GM12864 (cell line): Measurements from ENCODE around the gene SETD5.

Source experiments
- DNase-seq: peaks from one replicate; pipeline ENCODE4 v3.0.0-alpha.2; 2011; ENCODE audit warnings: low read depth
- H3K4me3 ChIP-seq: 2 replicates; pipeline ENCODE4 v1.5.1; 2011; ENCODE audit warnings: mild to moderate bottlenecking, low read depth, low read length, control low read depth
- TF ChIP-seq, protein P1 (sequence below): IDR thresholded peaks from 2 replicates; pipeline ENCODE4 v1.5.1; 2011; ENCODE audit warnings: low read depth, mild to moderate bottlenecking, moderate library complexity, low read length, control low read depth, inconsistent platforms; ENCODE audit errors: missing control alignments

The SETD5 gene

DNA sequence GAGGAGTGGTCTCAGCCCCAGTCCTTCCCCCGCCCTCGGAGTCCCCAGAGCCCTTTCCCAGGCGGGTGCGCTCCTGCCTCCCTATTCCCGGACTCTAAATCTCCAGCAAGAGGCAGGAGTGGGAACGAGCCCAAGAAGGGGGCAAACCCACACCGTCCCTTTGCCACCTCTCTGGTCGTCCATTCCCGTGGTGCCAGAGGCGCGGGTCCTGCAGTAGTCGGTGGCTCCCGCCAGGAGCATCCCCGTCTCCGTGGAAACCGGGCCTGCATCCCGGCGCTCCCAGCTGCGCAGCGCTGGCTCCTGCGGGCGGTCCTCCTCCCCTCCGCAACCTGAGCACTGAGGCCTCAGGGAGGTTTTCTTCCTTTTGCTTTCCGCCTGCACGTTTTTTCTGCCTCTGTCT, 111.4 kb downstream of the SETD5 start:
- no peak overlapping the region for H3K4me3 ChIP-seq
- TF ChIP-seq, protein P1, sequence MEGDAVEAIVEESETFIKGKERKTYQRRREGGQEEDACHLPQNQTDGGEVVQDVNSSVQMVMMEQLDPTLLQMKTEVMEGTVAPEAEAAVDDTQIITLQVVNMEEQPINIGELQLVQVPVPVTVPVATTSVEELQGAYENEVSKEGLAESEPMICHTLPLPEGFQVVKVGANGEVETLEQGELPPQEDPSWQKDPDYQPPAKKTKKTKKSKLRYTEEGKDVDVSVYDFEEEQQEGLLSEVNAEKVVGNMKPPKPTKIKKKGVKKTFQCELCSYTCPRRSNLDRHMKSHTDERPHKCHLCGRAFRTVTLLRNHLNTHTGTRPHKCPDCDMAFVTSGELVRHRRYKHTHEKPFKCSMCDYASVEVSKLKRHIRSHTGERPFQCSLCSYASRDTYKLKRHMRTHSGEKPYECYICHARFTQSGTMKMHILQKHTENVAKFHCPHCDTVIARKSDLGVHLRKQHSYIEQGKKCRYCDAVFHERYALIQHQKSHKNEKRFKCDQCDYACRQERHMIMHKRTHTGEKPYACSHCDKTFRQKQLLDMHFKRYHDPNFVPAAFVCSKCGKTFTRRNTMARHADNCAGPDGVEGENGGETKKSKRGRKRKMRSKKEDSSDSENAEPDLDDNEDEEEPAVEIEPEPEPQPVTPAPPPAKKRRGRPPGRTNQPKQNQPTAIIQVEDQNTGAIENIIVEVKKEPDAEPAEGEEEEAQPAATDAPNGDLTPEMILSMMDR, result no peak
- DNase-seq, result no peak

DNA sequence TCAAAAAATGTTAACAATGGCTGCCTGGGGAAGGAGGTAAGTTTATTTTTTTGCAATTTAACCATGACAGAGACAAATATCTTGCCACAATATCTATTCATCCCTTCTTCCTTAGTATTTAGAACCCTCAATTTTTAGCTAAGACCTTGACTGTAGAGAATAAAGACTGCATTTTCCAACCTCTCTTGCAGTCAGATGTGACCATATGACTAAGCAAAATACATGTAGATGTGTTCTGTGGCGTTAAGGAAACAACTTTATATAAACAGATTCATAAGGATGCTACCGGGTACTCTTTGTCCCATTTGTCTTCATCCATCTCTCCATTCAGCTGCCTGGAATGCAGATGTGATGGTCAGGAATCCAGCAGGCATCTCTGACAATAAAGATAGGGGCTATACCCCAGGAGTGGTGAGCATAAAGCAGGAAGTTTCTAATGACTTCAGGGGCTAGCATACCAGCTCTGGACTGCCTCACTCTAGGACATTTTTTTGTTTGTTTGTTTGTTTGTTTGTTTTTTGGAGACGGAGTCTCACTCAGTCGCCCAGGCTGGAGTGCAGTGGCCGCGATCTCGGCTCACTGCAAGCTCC, 115.1 kb downstream of the SETD5 start:
- TF ChIP-seq, protein P1, result no peak
- no peak overlapping the region for H3K4me3 ChIP-seq
- no peak for DNase-seq

DNA sequence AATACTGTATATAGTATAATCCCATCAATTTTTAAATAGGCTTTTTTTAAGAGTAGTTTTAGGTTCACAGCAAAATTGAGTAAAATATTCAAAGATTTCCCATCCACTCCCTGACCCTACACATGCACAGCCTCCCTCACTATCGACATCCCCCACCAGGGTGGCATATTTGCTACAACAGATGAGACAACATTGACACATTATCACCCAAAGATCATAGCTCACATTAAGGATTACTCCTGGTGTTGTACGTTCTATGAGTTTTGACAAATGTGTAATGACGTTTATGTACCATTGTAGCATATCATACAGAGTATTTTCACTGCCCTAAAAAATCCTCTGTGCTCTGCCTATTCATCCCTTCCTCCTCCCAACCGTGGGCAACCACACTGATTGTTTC, 116.9 kb downstream of the SETD5 start:
- DNase-seq, result no peak
- TF ChIP-seq, protein P1, result no peak
- H3K4me3 ChIP-seq, result no peak overlapping the region

DNA sequence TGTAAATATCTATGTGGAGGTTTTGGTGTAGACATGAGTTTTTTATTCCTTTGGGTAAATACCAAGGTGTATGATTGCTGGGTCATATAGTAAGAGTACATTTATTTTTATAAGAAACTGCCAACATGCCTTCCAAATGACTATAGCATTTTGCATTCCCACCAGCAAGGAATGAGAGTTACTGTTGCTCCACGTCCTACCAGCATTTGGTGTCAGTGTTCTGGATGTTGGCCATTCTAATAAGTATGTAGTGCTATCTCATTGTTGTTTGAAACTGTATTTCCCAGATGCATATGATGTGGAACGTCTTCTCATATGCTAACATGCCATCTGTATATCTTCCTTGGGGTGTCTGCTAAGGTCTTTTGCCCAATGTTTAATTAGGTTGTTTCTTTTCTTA, 117.5 kb downstream of the SETD5 start:
- no peak overlapping the region for H3K4me3 ChIP-seq
- DNase-seq, result no peak
- TF ChIP-seq, protein P1, result no peak

DNA sequence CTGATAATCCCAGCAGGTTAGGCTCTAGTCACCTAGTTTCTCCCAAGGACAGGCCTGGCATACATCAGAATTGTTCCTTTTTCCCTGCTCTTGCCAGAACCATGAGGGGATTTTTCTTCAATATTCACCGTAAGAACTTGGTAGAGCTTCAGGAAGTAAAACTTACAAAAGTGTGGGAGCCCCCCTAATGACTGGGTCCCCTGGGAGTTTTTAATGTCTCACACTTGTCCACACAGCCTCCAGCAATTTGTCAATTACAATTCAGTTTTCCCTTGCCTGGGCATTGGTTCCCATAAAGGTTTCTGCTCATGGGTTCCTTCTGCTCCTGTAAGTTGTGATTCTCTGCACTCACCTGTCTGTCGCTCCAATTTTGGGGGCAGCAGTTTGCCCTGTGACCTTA, 127.7 kb downstream of the SETD5 start:
- H3K4me3 ChIP-seq, result no peak overlapping the region

More for the DNA sequence above, 127.7 kb downstream of the SETD5 start:
- DNase-seq, result no peak
- TF ChIP-seq, protein P1, result no peak
